Measurements from ENCODE around the gene CAMLG. TPM values are rescaled to one million over a fixed set of nuclear protein-coding genes. Genes with fewer than 3 reads are reported as not detected.

The CAMLG gene
- total RNA-seq = 26.8 and 33.9 TPM in 2 replicates

DNA sequence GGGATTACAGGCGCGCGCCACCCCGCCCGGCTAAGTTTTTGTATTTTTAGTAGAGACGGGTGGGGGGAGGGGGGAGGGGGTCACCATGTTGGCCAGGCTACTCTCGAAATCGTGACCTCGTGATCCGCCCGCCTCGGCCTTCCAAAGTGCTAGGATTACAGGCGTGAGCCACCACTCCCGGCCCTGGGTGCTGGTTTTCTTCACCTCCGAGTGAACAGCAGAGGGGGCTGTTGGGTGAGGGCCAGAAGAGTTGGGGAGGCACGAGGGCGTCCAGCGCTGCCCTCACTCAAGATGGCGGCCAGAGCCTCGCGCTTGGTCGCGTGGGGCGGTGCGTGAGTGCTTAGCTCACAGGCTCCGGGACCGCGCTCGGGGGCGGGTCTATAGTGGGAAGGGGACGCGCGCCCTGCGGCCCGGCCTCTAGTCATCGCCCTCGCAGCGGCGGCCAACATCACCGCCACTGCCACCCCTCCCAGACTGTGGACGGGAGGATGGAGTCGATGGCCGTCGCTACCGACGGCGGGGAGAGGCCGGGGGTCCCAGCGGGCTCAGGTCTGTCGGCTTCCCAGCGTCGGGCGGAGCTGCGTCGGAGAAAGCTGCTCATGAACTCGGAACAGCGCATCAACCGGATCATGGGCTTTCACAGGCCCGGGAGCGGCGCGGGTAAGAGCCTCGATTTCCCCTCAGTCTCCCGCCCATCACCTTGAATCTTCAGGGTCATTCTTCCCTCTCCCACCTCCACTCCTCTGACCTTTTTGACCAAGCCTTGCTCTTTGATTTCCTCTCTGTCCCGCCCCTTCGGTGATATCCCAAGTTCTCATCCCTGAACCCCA is at the start of gene CAMLG:
CAMLG (plus strand) TSS at position 416 of the 830 bp plus-strand sequence; CDS start at position 489, 73 bp downstream.

DNA sequence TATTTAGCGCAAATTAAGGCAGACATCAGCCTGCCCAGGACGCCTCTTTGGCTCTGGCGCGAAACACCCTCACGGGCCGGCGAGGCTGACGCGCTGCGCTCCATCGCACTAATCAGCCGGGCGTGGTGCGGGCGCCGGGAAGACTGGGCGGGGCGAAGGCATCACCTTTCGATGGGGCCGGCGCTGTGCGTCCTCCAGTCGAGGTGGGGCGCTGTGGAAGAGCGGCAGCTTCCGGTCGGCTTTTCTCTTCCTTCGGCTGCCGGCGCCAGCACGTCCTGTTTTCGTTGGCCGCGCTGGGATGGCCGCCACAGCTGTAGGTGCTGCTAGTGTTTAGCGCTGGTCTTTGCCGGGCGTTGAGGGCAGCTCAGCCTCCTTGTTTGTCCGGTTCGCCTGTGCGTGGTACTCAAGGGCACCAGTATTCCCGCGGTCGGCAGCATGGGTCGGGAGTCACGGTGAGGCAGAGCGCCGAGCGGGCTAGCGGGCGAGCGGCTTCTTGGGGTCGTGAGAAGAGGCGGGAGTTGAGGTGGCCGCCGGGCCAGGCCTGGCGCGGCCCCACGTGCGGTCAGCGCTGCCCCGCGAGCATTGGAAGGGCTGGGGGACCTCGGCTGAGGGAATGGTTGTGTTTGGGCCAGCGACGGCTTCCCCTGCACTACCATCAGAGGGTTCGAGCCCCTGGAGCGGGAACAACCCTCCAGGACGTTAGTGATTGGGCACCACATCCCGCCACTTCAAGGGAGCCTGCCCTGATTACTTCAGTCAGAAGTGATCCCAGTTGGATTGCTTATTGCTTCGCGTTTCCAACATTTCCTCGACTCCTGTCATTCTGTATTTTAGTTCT is 20.4 kb downstream of the CAMLG start, which contains the start of gene DDX46:
DDX46 (plus strand) TSS at position 276 of the 838 bp plus-strand sequence; CDS start at position 436, 160 bp downstream.

Other genes starting within 250 kb of the CAMLG start
- gene JADE2, start 212.9 kb upstream of the CAMLG start, total RNA-seq = 14.3 and 20.4 TPM in 2 replicates
- 82.0 and 99.6 TPM in 2 replicates for gene SAR1B, start 105.7 kb upstream of the CAMLG start, total RNA-seq
- gene SEC24A, start 89.8 kb upstream of the CAMLG start, total RNA-seq = 50.5 and 73.8 TPM in 2 replicates
- gene DDX46, start 20.2 kb downstream of the CAMLG start, total RNA-seq = 16.9 and 31.2 TPM in 2 replicates
- gene C5orf24, start 107.4 kb downstream of the CAMLG start, total RNA-seq = 63.0 and 73.2 TPM in 2 replicates
- gene TXNDC15, start 135.8 kb downstream of the CAMLG start, total RNA-seq = 211 and 316 TPM in 2 replicates
- gene PCBD2, start 166.6 kb downstream of the CAMLG start, total RNA-seq = 4.8 and 5.6 TPM in 2 replicates
- not detected in 2 replicates for gene CATSPER3, start 229.4 kb downstream of the CAMLG start, total RNA-seq